ENCODE data around the gene GMPR. TPM values are rescaled to one million over a fixed set of nuclear protein-coding genes. Genes with fewer than 3 reads are reported as not detected.

Gene GMPR
- total RNA-seq, 1 experiment from 2014 or later: 2.0 TPM

GRCh38 chr6:16241321-16241689 is 2.9 kb downstream of the GMPR start:
- POLR2A ChIA-PET (ENCODE audit: unreplicated experiment): no interaction called here
- peaks cover 5% of the 10 kb centered on the region; the same call in 1 of the 2 replicates for H3F3A ChIP-seq (ENCODE audit: insufficient read depth, low read depth)
- no peak for TF ChIP-seq EZH2 (IDR thresholded peaks at IDR 0.05; ENCODE audit: low read depth)
- no peak for TF ChIP-seq CTCF (conservative IDR thresholded peaks at IDR 0.05)
- no peak overlapping the region for H2AFZ ChIP-seq
- H3K36me3 ChIP-seq (ENCODE audit: low read depth): no peaks in the 10 kb centered on the region
- H3K9me2 ChIP-seq (ENCODE audit: insufficient read depth): no peaks in the 10 kb centered on the region
- peaks cover 10% of the 10 kb centered on the region; the same call in 1 of the 2 replicates for H3K4me1 ChIP-seq (replicated peaks; ENCODE audit: insufficient read depth)
- H3K79me2 ChIP-seq (ENCODE audit: low read depth): no peaks in the 10 kb centered on the region
- no peak overlapping the region for H3K4me3 ChIP-seq
- H4K20me1 ChIP-seq (ENCODE audit: insufficient read depth): no peaks in the 10 kb centered on the region
- no peak overlapping the region for H3K4me2 ChIP-seq
- no peak overlapping the region for H3K27ac ChIP-seq
- DNase-seq: no peak
- H3K9me3 ChIP-seq (ENCODE audit: insufficient read depth, low read depth): no peaks in the 10 kb centered on the region
- intact Hi-C loops (cut with micrococcal nuclease; ENCODE audit: unreplicated experiment): no loop called here
- BruUV-seq (replicated peaks): no TSS peak
- CTCF ChIA-PET: no interaction called here
- peaks cover 49% of the 10 kb centered on the region for H3K27me3 ChIP-seq (ENCODE audit: insufficient read depth, low read depth)

- H3K4me3 ChIP-seq: no peak overlapping the region
- DNase-seq: no peak
- no peaks in the 10 kb centered on the region for H3K36me3 ChIP-seq (ENCODE audit: low read depth)
- no peaks in the 10 kb centered on the region for H3F3A ChIP-seq (ENCODE audit: insufficient read depth, low read depth)
- peaks cover 40% of the 10 kb centered on the region for H3K27me3 ChIP-seq (ENCODE audit: insufficient read depth, low read depth)
- TF ChIP-seq EZH2 (IDR thresholded peaks at IDR 0.05; ENCODE audit: low read depth): no peak
- TF ChIP-seq CTCF (conservative IDR thresholded peaks at IDR 0.05): no peak
- H3K27ac ChIP-seq: no peak overlapping the region
- CTCF ChIA-PET: no interaction called here
- H3K4me1 ChIP-seq (replicated peaks; ENCODE audit: insufficient read depth): peaks cover 10% of the 10 kb centered on the region; the same call in 1 of the 2 replicates
- H3K9me3 ChIP-seq (ENCODE audit: insufficient read depth, low read depth): no peaks in the 10 kb centered on the region
- POLR2A ChIA-PET (ENCODE audit: unreplicated experiment): no interaction called here
- intact Hi-C loops (cut with micrococcal nuclease; ENCODE audit: unreplicated experiment): no loop called here
- no TSS peak for BruUV-seq (replicated peaks)
- H4K20me1 ChIP-seq (ENCODE audit: insufficient read depth): no peaks in the 10 kb centered on the region
- no peaks in the 10 kb centered on the region for H3K79me2 ChIP-seq (ENCODE audit: low read depth)
- H2AFZ ChIP-seq: no peak overlapping the region
- H3K9me2 ChIP-seq (ENCODE audit: insufficient read depth): no peaks in the 10 kb centered on the region
- no peak overlapping the region for H3K4me2 ChIP-seq
Measured at GRCh38 chr6:16243055-16243454, 4.7 kb downstream of the GMPR start.

DNA sequence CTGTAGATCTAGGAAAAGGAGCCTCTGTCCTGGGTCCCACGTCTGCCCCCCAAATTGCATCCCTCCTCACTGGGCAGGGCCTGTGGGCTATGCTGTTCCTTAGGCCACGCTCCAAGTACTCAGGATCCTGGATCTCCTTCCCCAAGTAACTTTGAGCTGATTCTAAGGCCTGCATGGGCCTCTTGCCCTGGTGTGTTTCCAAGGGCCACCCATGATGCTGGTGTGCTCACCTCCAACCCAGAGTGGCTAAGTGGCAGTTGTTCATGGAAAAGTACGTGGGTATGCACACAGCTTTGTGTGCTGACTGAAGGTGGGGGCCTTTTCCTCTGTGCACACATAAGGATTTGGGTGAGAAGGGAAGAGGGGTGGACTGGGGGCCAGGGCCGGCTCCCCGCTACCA is 5.3 kb downstream of the GMPR start:
- no peak overlapping the region for H2AFZ ChIP-seq
- peaks cover 41% of the 10 kb centered on the region for H3K27me3 ChIP-seq (ENCODE audit: insufficient read depth, low read depth)
- H3K27ac ChIP-seq: no peak overlapping the region
- H3K4me2 ChIP-seq: no peak overlapping the region
- peaks cover 9% of the 10 kb centered on the region; the same call in 1 of the 2 replicates for H3K4me1 ChIP-seq (replicated peaks; ENCODE audit: insufficient read depth)
- H3K36me3 ChIP-seq (ENCODE audit: low read depth): no peaks in the 10 kb centered on the region
- no peaks in the 10 kb centered on the region for H3F3A ChIP-seq (ENCODE audit: insufficient read depth, low read depth)
- TF ChIP-seq EZH2 (IDR thresholded peaks at IDR 0.05; ENCODE audit: low read depth) (no peak), CTCF (conservative IDR thresholded peaks at IDR 0.05) (no peak)
- ChIA-PET POLR2A (ENCODE audit: unreplicated experiment) (no interaction called here), CTCF (no interaction called here)
- DNase-seq: no peak
- BruUV-seq (replicated peaks): no TSS peak
- intact Hi-C loops (cut with micrococcal nuclease; ENCODE audit: unreplicated experiment): no loop called here
- H3K9me2 ChIP-seq (ENCODE audit: insufficient read depth): no peaks in the 10 kb centered on the region
- no peaks in the 10 kb centered on the region for H3K79me2 ChIP-seq (ENCODE audit: low read depth)
- no peaks in the 10 kb centered on the region for H3K9me3 ChIP-seq (ENCODE audit: insufficient read depth, low read depth)
- no peak overlapping the region for H3K4me3 ChIP-seq
- no peaks in the 10 kb centered on the region for H4K20me1 ChIP-seq (ENCODE audit: insufficient read depth)

Data from PC-9 (cell line).